GM19043 (cell line): ENCODE data around the gene KAT6B.

ENCODE experiments used
- ATAC-seq: cut with Tn5 transposase; IDR thresholded peaks from one replicate; pipeline ENCODE4 v1.9.1; 2021; ENCODE audit warnings: low read depth; ENCODE audit not compliant: unreplicated experiment

Gene KAT6B

GRCh38 chr10:75002967-75003594, 176.7 kb downstream of the KAT6B start:
- no peak for ATAC-seq

- ATAC-seq = no peak
These were observed 177.5 kb downstream of the KAT6B start for GRCh38 chr10:75003891-75004290.

- no peak for ATAC-seq
These were observed 181.2 kb downstream of the KAT6B start for GRCh38 chr10:75007646-75008045.

GRCh38 chr10:75008952-75009351, 182.6 kb downstream of the KAT6B start:
- ATAC-seq = no peak

GRCh38 chr10:75009426-75009825, 183.0 kb downstream of the KAT6B start:
- no peak for ATAC-seq

- no peak for ATAC-seq
These were observed 184.0 kb downstream of the KAT6B start for GRCh38 chr10:75010373-75010772.

- no peak for ATAC-seq
These were observed 184.8 kb downstream of the KAT6B start for GRCh38 chr10:75011221-75011620.

- no peak for ATAC-seq
These were observed 186.1 kb downstream of the KAT6B start for GRCh38 chr10:75012471-75012870.

GRCh38 chr10:75013007-75013406, 186.6 kb downstream of the KAT6B start:
- ATAC-seq = no peak

- ATAC-seq = no peak
These were observed 187.1 kb downstream of the KAT6B start for GRCh38 chr10:75013522-75013921.

- no peak for ATAC-seq
These were observed 188.3 kb downstream of the KAT6B start for GRCh38 chr10:75014516-75015230.

GRCh38 chr10:75015442-75015841, 189.0 kb downstream of the KAT6B start:
- no peak for ATAC-seq

GRCh38 chr10:75016325-75016724, 189.9 kb downstream of the KAT6B start:
- no peak for ATAC-seq

GRCh38 chr10:75018251-75018650, 191.9 kb downstream of the KAT6B start:
- ATAC-seq = no peak

GRCh38 chr10:75018686-75019307, 192.4 kb downstream of the KAT6B start:
- no peak for ATAC-seq

GRCh38 chr10:75019370-75019769, 193.0 kb downstream of the KAT6B start:
- no peak for ATAC-seq

- ATAC-seq = no peak
These were observed 193.8 kb downstream of the KAT6B start for GRCh38 chr10:75020168-75020567.

GRCh38 chr10:75021379-75022249, 195.2 kb downstream of the KAT6B start:
- no peak for ATAC-seq

GRCh38 chr10:75023074-75023473, 196.7 kb downstream of the KAT6B start:
- ATAC-seq = no peak

- ATAC-seq = no peak
These were observed 198.6 kb downstream of the KAT6B start for GRCh38 chr10:75024971-75025523.

- ATAC-seq = no peak
These were observed 201.6 kb downstream of the KAT6B start for GRCh38 chr10:75028049-75028448.
